Smooth muscle cell of the brain vasculature (primary cell): ENCODE data around the gene SPAG5.
A peak's percentile ranks its signal among the peaks of the same experiment; 100 is the strongest.

Source experiments
- DNase-seq: peaks from one replicate; pipeline ENCODE4 v3.0.0-alpha.2; 2012; ENCODE audit warnings: low read depth, low spot score

The SPAG5 gene

GRCh38 chr17:28573966-28574480 lies 24.8 kb downstream of the SPAG5 start:
- DNase-seq: no peak

DNA sequence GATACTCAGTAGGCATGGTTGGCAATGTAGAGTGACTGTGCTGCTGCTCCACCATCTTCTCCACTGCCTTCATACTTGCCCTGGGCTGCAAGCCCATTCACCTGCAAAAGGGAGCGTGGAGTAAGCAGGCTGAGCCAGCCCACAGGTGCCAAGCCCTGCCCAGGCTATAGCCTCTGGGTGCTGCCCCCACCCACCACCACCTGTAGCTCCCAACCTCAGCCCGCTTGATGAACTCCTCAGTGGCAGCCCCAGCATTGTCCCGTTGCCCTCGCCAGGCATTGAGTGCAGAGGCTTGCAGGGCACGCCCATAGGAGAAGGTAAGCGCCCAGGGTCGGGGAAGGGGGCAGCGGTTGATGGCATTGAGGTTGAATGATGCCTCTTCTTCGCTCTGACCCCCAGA lies 25.3 kb downstream of the SPAG5 start:
- no peak for DNase-seq

DNA sequence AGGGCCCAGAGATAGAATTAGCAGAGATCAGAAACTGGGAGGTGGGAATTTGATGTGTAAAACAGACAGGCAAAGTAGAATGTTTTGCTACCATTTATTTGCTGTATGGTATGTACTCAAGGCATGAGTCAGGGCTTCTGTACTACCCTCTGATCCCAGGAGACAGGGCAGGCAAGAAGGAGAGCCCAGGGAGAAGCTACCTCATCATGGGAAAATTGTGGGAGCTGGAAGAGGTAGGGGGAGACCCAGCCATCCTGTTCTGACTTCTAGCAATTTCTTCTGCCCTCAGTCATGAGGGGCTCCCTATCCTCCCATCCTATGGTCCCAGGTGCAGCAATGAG lies 25.8 kb downstream of the SPAG5 start:
- no peak for DNase-seq

- DNase-seq: no peak
These were observed 26.4 kb downstream of the SPAG5 start for GRCh38 chr17:28572259-28573039.

DNA sequence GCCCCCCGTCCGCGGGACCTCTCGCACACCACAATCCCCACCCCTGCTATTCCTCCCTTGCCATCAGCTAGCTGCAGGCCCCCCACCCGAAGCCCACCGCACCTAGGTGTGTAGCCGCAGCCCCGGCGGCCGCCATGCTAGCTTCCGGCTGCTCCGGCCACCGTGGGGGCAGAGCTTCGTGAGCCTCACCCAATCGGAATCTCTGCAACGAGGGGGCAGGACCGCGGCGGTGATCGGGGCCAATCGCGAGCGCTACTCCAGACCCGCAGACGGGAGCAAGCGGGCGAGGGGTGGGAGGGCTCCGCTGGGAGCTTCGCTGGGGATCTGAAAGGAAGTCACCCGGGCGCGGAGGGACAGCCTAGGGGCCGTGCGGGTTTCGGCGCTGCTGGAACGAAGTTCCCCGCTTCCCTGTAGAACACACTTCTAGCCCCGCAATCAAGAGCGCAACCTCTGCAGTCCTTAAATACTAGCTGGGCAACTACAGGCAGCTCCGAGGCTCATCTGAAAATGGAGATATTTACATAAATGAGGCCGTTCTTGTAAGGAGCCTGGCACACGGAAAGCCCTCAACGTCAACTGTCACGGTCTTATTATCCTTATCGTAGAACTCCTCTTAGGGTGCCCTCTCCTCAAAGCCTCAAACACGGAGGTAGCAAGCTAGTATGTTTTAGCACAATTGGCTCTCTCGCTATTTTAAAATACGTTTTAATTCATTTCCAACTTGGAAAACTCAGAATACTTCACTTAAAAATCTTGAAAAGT lies 27.3 kb downstream of the SPAG5 start, which contains the start of gene PIGS:
Gene PIGS, minus strand, starts transcription at position 164 of the 762 bp plus-strand sequence. Its CDS starts 28 bp downstream, at position 136.
- peak; percentile 73 for DNase-seq

- DNase-seq: no peak
These were observed 28.0 kb downstream of the SPAG5 start for GRCh38 chr17:28570716-28571360.

DNA sequence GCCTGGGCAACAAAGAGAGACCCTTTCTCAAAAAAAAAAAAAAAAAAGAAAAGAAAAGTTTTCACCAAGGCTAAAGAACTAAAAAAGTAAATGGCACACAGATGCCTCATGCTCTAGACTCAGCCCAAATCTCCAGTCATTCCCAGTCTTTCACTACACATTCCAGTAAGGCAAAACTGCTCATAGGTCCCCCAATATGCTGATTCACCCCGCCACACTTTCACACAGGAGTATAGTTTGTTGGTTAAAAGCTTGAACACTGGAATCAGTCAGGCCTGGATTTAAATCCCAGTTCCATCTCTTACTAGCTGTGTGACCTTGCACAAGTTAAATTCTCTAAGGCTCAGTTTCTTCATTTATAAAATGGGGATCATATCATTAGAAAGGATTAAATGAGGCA lies 29.4 kb downstream of the SPAG5 start:
- DNase-seq: no peak

- DNase-seq: no peak
These were observed 31.2 kb downstream of the SPAG5 start for GRCh38 chr17:28567604-28568003.

GRCh38 chr17:28563475-28563874 lies 35.4 kb downstream of the SPAG5 start:
- DNase-seq: no peak

DNA sequence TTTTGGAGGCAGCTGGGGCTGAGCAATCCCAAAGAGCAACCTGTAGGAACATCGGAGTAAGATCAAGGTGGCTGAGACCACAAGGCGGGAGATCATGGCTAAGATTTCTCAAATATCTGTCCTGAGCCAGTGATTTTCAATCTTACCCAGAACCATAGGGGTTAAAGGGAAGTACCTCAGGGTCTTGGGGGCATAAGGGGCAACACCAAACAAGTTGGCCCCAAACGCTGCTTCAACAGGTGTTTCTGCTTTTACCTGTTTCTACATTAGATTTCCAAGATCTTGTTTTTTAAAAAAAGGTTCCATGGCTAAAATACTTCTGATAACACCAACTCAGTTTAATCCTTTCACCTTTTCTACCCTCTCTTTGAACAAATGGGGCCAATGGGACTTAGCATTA lies 43.8 kb downstream of the SPAG5 start:
- no peak for DNase-seq

- DNase-seq: no peak
These were observed 44.3 kb downstream of the SPAG5 start for GRCh38 chr17:28554565-28554964.

- DNase-seq: no peak
These were observed 45.8 kb downstream of the SPAG5 start for GRCh38 chr17:28553000-28553505.

- DNase-seq: no peak
These were observed 46.4 kb downstream of the SPAG5 start, which contains the start of gene UNC119 for GRCh38 chr17:28552176-28552999. TSS of gene UNC119 (minus strand) at chr17:28552624. CDS start at chr17:28552557, 67 bp downstream.

- DNase-seq: no peak
These were observed 47.2 kb downstream of the SPAG5 start for GRCh38 chr17:28551421-28552175.

DNA sequence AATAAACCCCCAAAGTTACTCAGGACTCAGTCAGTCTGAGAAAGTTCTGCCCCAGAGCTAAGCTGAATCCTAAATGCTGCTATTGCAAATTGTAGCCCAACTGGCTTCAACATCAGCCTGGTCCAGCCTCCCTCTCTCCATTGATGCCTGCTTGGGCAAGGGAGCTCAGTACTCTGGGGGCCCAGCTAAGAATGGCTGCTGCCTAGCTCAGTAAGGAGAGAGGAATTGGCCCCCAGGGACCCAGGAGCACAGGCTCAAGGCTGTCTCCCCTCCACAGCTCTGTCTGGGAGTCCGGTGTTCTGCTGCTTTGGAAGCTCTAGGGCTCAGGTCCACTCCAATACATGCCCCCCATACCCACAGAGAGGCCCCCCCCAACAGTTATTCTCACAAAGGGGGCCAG lies 48.0 kb downstream of the SPAG5 start:
- no peak for DNase-seq

DNA sequence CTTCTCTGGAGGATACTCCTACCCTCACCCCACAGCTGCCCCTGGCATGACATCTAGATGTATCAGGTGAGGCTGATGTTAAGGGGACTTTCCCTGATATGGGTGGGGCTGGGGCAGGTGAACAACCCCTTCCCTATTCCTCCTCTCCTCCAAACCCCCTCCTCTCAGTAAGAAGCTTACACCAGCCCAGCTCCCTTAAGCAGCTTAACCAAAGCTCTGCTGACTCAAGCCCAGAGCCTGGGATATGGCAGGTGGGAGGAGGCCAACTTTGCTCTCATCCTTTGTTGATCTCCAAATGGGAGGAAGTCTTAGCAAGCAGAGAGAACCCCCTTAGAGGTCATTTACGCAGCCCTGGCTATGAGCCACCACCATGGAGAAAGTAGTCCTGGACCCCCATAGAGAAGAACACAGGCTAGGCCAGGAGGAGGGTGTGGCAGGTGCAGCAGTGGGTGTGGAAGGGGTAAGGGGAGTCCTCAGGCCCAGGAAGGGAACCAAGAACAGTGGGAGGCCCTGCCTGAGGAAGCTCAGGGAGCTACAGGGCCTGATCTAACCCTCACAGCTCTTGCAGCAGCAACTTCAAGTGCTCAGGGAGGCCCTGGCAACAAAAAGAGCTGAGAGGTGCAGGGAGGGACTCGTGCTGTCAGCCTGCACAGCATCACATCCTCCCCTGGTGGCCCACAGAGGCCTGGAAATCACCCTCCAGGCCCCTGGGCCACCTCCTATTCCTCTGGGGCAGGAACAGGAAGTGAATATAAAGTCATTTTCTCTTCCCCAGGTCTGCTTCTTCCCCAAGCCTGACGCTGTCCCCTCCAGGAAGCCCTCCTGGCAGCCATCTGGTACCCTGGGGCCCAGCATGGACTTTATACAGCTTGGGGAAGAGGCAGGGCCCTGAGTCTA lies 49.3 kb downstream of the SPAG5 start:
- DNase-seq: no peak

GRCh38 chr17:28548417-28549130 lies 50.3 kb downstream of the SPAG5 start:
- no peak for DNase-seq

- DNase-seq: peak; percentile 49
These were observed 51.0 kb downstream of the SPAG5 start for GRCh38 chr17:28547623-28548416.
